GM12872 (cell line): ENCODE results near the gene ALPG.

ENCODE experiments used
- CTCF ChIP-seq: IDR thresholded peaks from 3 replicates; pipeline ENCODE4 v1.5.1; 2011; ENCODE audit warnings: low read depth, mild to moderate bottlenecking, low read length, moderate library complexity; ENCODE audit not compliant: insufficient read depth

The ALPG gene

GRCh38 chr2:232405943-232406510 is 617 bp upstream of the ALPG start:
- no peak for TF ChIP-seq CTCF

- TF ChIP-seq CTCF = no peak
Measured at GRCh38 chr2:232410238-232410900, 3.7 kb downstream of the ALPG start.

- no peak for TF ChIP-seq CTCF
Measured at GRCh38 chr2:232411901-232412629, 5.4 kb downstream of the ALPG start.

GRCh38 chr2:232412986-232413385 is 6.3 kb downstream of the ALPG start:
- TF ChIP-seq CTCF = no peak

- no peak for TF ChIP-seq CTCF
Measured at GRCh38 chr2:232415138-232415690, 8.6 kb downstream of the ALPG start.

- no peak for TF ChIP-seq CTCF
Measured at GRCh38 chr2:232415736-232416520, 9.3 kb downstream of the ALPG start.
